Neural cell (in vitro differentiated cells): ENCODE data around the gene ANO1.

Experiments used
- CTCF ChIP-seq: fragments of 450-650 bp; IDR thresholded peaks from 2 replicates; pipeline ENCODE4 v1.5.1; 2014; ENCODE audit warnings: antibody characterized with exemption, mild to moderate bottlenecking, moderate library complexity; ENCODE audit not compliant: poor library complexity, severe bottlenecking
- EP300 ChIP-seq: fragments of 450-650 bp; conservative IDR thresholded peaks from 2 replicates; pipeline ENCODE4 v1.6.1; 2014; ENCODE audit warnings: antibody characterized with exemption, mild to moderate bottlenecking, moderate library complexity; ENCODE audit not compliant: poor library complexity, severe bottlenecking
- EZH2 ChIP-seq: fragments of 200-600, 300-800 bp; shearing (Covaris generic), sonication (generic); IDR thresholded peaks from 2 replicates; pipeline ENCODE4 v1.6.1; 2014; ENCODE audit warnings: antibody characterized with exemption, low read length, borderline replicate concordance, mild to moderate bottlenecking; ENCODE audit not compliant: insufficient read depth, poor library complexity, severe bottlenecking
- POLR2AphosphoS5 ChIP-seq: IDR thresholded peaks from 2 replicates; pipeline ENCODE4 v1.6.1; 2012
- TAF1 ChIP-seq: IDR thresholded peaks from 2 replicates; pipeline ENCODE4 v1.6.1; 2012; ENCODE audit warnings: low read depth

DNA sequence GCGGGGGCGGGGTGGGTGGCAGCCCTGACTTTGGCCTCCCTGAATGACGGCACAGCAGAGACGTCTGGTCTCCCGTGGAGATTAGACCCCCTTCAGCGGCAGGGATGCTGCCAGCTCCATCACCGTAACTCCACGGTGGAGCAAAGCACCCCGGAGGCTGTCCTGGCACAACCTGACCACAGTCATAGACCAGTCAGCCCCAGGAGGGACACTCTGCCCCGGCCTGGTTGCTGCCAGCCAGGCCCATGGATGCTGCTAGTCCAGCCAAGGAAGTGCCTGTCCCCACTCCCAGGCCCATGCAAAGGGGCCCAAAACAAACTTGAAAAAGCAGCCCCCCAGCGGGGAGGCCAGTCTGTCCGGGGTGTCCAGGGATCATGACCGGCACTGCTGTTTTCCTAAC, 11.5 kb upstream of the ANO1 start:
- TF ChIP-seq CTCF (no peak), EZH2 (no peak), EP300 (no peak), TAF1 (no peak), POLR2AphosphoS5 (no peak)
